Skeletal muscle cell (primary cell): ENCODE measurements around the gene WNT9A.

Experiments
- DNase-seq: peaks from one replicate; pipeline ENCODE4 v3.0.0-alpha.2; 2010; ENCODE audit warnings: low read depth
- H3K4me3 ChIP-seq: 2 replicates; pipeline ENCODE4 v1.5.1; 2011; ENCODE audit warnings: low read depth, mild to moderate bottlenecking, control low read depth, low read length, moderate library complexity

Gene WNT9A

GRCh38 chr1:227955808-227956207 lies 8.1 kb upstream of the WNT9A start:
- no peak overlapping the region for H3K4me3 ChIP-seq
- no peak for DNase-seq

- H3K4me3 ChIP-seq, result no peak overlapping the region
- no peak for DNase-seq
These were observed 6.6 kb upstream of the WNT9A start for GRCh38 chr1:227954163-227954850.

GRCh38 chr1:227953022-227953412 lies 5.3 kb upstream of the WNT9A start:
- no peak overlapping the region for H3K4me3 ChIP-seq
- no peak for DNase-seq

- no peak overlapping the region for H3K4me3 ChIP-seq
- DNase-seq, result no peak
These were observed 4.8 kb upstream of the WNT9A start for GRCh38 chr1:227952374-227953021.

- no peak for DNase-seq
These were observed 4.1 kb upstream of the WNT9A start for GRCh38 chr1:227951624-227952373.

GRCh38 chr1:227950735-227951346 lies 3.1 kb upstream of the WNT9A start:
- DNase-seq, result no peak
- no peak overlapping the region for H3K4me3 ChIP-seq

More at GRCh38 chr1:227951624-227952373, 4.1 kb upstream of the WNT9A start:
- H3K4me3 ChIP-seq, result no peak overlapping the region

- H3K4me3 ChIP-seq, result no peak overlapping the region
- DNase-seq, result no peak
These were observed 2.4 kb upstream of the WNT9A start for GRCh38 chr1:227949954-227950734.

GRCh38 chr1:227949341-227949921 lies 1.7 kb upstream of the WNT9A start:
- no peak overlapping the region for H3K4me3 ChIP-seq
- no peak for DNase-seq

GRCh38 chr1:227948493-227949260 lies 945 bp upstream of the WNT9A start:
- no peak for DNase-seq
- H3K4me3 ChIP-seq, result peak overlapping the region; percentile 51

GRCh38 chr1:227947386-227947675 lies 401 bp downstream of the WNT9A start:
- H3K4me3 ChIP-seq, result peak overlapping the region; percentile 51
- DNase-seq, result no peak

GRCh38 chr1:227946624-227947385 lies 927 bp downstream of the WNT9A start:
- DNase-seq, result peak; percentile 9
- peak overlapping the region; percentile 51 for H3K4me3 ChIP-seq

- DNase-seq, result peak; percentile 33
- peak overlapping the region; percentile 51 for H3K4me3 ChIP-seq
These were observed 1.7 kb downstream of the WNT9A start for GRCh38 chr1:227945891-227946623.

- no peak for DNase-seq
- H3K4me3 ChIP-seq, result peak overlapping the region; percentile 51
These were observed 2.5 kb downstream of the WNT9A start for GRCh38 chr1:227944931-227945890.

- no peak overlapping the region for H3K4me3 ChIP-seq
- no peak for DNase-seq
These were observed 3.4 kb downstream of the WNT9A start for GRCh38 chr1:227944090-227944930.

GRCh38 chr1:227943381-227944089 lies 4.2 kb downstream of the WNT9A start:
- no peak overlapping the region for H3K4me3 ChIP-seq
- no peak for DNase-seq
